Upper lobe of left lung (tissue), 4 donors: ENCODE results near the gene TCTN1.

Source experiments
- EP300 ChIP-seq, 4 donors: sonication (generic); formaldehyde crosslinking; IDR thresholded peaks; one replicate each; pipeline ENCODE4 v1.5.1; 2017; ENCODE audit warnings: antibody characterized with exemption in 4 of 4, control low read depth in 2 of 4
- POLR2A ChIP-seq, 4 donors: fragments of 450-650 bp; IDR thresholded peaks; one replicate each; pipeline ENCODE4 v1.5.1; 2016 to 2017; ENCODE audit warnings: antibody characterized with exemption in 4 of 4, mild to moderate bottlenecking in 2 of 4
- TF ChIP-seq, protein P1 (sequence below), 6 experiments: fragments of 450-650 bp in 4 of 6; fragments of 200-600 bp in 2 of 6; sonication (generic) in 2 of 6; IDR thresholded peaks; one replicate each; pipeline ENCODE4 v1.5.1; 2016 to 2019; ENCODE audit warnings: antibody characterized with exemption in 6 of 6

DNA sequence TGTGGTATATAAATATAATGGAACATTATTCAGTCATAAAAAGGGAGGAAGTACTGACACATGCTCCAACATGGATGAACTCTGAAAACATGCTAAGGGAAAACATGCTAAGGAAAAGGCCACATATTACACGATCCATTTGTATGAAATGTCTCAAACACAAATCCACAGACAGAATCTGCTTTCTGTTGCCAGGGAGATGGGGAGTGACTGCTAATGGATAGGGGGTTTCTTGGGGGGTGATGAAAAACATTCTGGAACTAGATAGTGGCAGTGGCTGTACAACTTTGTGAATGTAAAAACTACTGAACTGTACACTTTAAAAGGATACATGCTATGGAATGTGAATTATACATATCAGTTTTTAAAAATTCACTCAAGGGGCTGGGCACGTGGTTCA lies 37.4 kb upstream of the TCTN1 start:
- TF ChIP-seq, protein P1, sequence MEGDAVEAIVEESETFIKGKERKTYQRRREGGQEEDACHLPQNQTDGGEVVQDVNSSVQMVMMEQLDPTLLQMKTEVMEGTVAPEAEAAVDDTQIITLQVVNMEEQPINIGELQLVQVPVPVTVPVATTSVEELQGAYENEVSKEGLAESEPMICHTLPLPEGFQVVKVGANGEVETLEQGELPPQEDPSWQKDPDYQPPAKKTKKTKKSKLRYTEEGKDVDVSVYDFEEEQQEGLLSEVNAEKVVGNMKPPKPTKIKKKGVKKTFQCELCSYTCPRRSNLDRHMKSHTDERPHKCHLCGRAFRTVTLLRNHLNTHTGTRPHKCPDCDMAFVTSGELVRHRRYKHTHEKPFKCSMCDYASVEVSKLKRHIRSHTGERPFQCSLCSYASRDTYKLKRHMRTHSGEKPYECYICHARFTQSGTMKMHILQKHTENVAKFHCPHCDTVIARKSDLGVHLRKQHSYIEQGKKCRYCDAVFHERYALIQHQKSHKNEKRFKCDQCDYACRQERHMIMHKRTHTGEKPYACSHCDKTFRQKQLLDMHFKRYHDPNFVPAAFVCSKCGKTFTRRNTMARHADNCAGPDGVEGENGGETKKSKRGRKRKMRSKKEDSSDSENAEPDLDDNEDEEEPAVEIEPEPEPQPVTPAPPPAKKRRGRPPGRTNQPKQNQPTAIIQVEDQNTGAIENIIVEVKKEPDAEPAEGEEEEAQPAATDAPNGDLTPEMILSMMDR (IDR thresholded peaks at IDR 0.05) = no peak
- TF ChIP-seq EP300 (IDR thresholded peaks at IDR 0.05) (no peak), POLR2A (IDR thresholded peaks at IDR 0.05) (no peak)
